ENCODE measurements around the gene FSTL4.

DNA sequence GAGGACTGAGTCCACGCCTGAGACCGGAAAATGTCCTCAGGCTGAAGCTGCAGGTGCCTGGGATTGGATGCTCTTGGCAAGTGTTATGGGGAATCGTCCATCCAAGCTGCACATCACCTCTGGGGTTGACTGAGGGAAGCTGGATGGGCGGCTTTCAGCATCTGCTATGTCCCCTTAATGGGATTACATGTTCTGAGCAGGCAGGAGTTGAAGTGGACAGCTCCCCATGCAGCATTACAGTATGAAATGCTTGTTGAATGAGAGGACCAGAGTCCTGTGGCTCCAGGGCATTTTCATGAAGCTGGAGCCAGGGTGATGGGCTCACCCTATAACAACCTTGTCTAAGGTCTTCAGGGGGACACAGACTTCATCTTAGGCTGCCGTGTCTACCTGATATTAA is 289.6 kb downstream of the FSTL4 start:
- TF ChIP-seq EP300 (IDR thresholded peaks at IDR 0.05) (no peak), POLR2A (IDR thresholded peaks at IDR 0.05) (no peak)
- TF ChIP-seq, protein P1, sequence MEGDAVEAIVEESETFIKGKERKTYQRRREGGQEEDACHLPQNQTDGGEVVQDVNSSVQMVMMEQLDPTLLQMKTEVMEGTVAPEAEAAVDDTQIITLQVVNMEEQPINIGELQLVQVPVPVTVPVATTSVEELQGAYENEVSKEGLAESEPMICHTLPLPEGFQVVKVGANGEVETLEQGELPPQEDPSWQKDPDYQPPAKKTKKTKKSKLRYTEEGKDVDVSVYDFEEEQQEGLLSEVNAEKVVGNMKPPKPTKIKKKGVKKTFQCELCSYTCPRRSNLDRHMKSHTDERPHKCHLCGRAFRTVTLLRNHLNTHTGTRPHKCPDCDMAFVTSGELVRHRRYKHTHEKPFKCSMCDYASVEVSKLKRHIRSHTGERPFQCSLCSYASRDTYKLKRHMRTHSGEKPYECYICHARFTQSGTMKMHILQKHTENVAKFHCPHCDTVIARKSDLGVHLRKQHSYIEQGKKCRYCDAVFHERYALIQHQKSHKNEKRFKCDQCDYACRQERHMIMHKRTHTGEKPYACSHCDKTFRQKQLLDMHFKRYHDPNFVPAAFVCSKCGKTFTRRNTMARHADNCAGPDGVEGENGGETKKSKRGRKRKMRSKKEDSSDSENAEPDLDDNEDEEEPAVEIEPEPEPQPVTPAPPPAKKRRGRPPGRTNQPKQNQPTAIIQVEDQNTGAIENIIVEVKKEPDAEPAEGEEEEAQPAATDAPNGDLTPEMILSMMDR (IDR thresholded peaks at IDR 0.05) = no peak

Measured in ovary (tissue), 3 donors.